GM23338 (cell line): ENCODE data around the gene SCCPDH. TPM values are rescaled to one million over a fixed set of nuclear protein-coding genes. Genes with fewer than 3 reads are reported as not detected.

ENCODE experiments used
- ATAC-seq: fragments of 200-7000 bp; cut with Tn5 transposase; 3 replicates; pipeline ENCODE4 v1.9.1; 2020
- DNase-seq: peaks from one replicate; pipeline ENCODE4 v3.0.0-alpha.2; 2015; ENCODE audit warnings: low spot score
- H2AFZ ChIP-seq: fragments of 200-600 bp; sonication (generic); 2 replicates; pipeline ENCODE4 v1.8.0; 2016; ENCODE audit warnings: antibody characterized with exemption, mild to moderate bottlenecking, moderate library complexity
- H3F3A ChIP-seq: fragments of 200-600 bp; sonication (generic); replicated peaks from 2 replicates; pipeline ENCODE4 v1.8.0; 2017; ENCODE audit warnings: antibody characterized with exemption, mixed run types, low read depth
- H3K27ac ChIP-seq: fragments of 200-600 bp; sonication (generic); 2 replicates; pipeline ENCODE4 v1.6.1; 2016; ENCODE audit warnings: low read depth
- H3K27me3 ChIP-seq: fragments of 200-600 bp; sonication (generic); 2 replicates; pipeline ENCODE4 v1.8.0; 2016; ENCODE audit warnings: mild to moderate bottlenecking, mixed run types, moderate library complexity; ENCODE audit not compliant: insufficient read depth
- H3K36me3 ChIP-seq: fragments of 200-600 bp; sonication (generic); 2 replicates; pipeline ENCODE4 v1.8.0; 2016; ENCODE audit warnings: mild to moderate bottlenecking; ENCODE audit not compliant: insufficient read depth
- H3K4me1 ChIP-seq: fragments of 200-600 bp; sonication (generic); 2 replicates; pipeline ENCODE4 v1.8.0; 2016; ENCODE audit warnings: mild to moderate bottlenecking, moderate library complexity; ENCODE audit not compliant: insufficient read depth
- H3K4me2 ChIP-seq: fragments of 200-600 bp; sonication (generic); 2 replicates; pipeline ENCODE4 v1.7.1; 2017; ENCODE audit warnings: mixed run types
- H3K4me3 ChIP-seq: fragments of 200-600 bp; sonication (generic); 2 replicates; pipeline ENCODE4 v1.6.1; 2016; ENCODE audit warnings: mixed run types
- H3K79me2 ChIP-seq: fragments of 200-600 bp; sonication (generic); replicated peaks from 2 replicates; pipeline ENCODE4 v1.8.0; 2017; ENCODE audit warnings: mild to moderate bottlenecking; ENCODE audit not compliant: insufficient read depth
- H3K9me2 ChIP-seq: fragments of 200-600 bp; sonication (generic); 2 replicates; pipeline ENCODE4 v1.8.0; 2017; ENCODE audit not compliant: insufficient read depth
- H4K20me1 ChIP-seq: fragments of 200-600 bp; sonication (generic); replicated peaks from 2 replicates; pipeline ENCODE4 v1.8.0; 2017; ENCODE audit warnings: mild to moderate bottlenecking; ENCODE audit not compliant: insufficient read depth
- H3K27ac Mint-ChIP-seq: 2 replicates; pipeline ENCODE4 v1.8.0; 2020; ENCODE audit warnings: inconsistent platforms, mild to moderate bottlenecking, moderate library complexity, mixed read lengths
- H3K27me3 Mint-ChIP-seq: 3 replicates; pipeline ENCODE4 v1.8.0; 2022; ENCODE audit warnings: low read depth, mild to moderate bottlenecking, moderate library complexity, mixed read lengths, inconsistent platforms; ENCODE audit not compliant: insufficient read depth, poor library complexity
- H3K36me3 Mint-ChIP-seq: 3 replicates; pipeline ENCODE4 v1.8.0; 2021; ENCODE audit warnings: low read depth, mild to moderate bottlenecking, inconsistent platforms, moderate library complexity, mixed read lengths
- H3K4me1 Mint-ChIP-seq: 3 replicates; pipeline ENCODE4 v1.8.0; 2020; ENCODE audit warnings: mild to moderate bottlenecking, inconsistent platforms, mixed read lengths
- H3K4me3 Mint-ChIP-seq: 3 replicates; pipeline ENCODE4 v1.8.0; 2021; ENCODE audit warnings: moderate library complexity, mild to moderate bottlenecking, inconsistent platforms, mixed read lengths
- H3K9me3 Mint-ChIP-seq: 3 replicates; pipeline ENCODE4 v1.8.0; 2020; ENCODE audit warnings: moderate library complexity, mild to moderate bottlenecking, inconsistent platforms, mixed read lengths
- CREB1 ChIP-seq: fragments of 250-450 bp; sonication (Bioruptor Pico); IDR thresholded peaks from 2 replicates; pipeline ENCODE4 v1.5.0; 2020; ENCODE audit warnings: low read depth, mild to moderate bottlenecking, moderate library complexity
- EZH2 ChIP-seq: fragments of 200-600 bp; sonication (generic); IDR thresholded peaks from one replicate; pipeline ENCODE4 v1.8.0; 2017; ENCODE audit warnings: antibody characterized with exemption, mild to moderate bottlenecking, low read depth; ENCODE audit not compliant: unreplicated experiment
- EZH2phosphoT487 ChIP-seq: fragments of 200-600 bp; sonication (generic); IDR thresholded peaks from one replicate; pipeline ENCODE4 v1.8.1; 2018; ENCODE audit warnings: antibody characterized with exemption; ENCODE audit not compliant: unreplicated experiment
- JUNB ChIP-seq: IDR thresholded peaks from one replicate; pipeline ENCODE4 v1.6.1; 2016; ENCODE audit warnings: antibody characterized with exemption; ENCODE audit not compliant: unreplicated experiment
- NANOG ChIP-seq: IDR thresholded peaks from 2 replicates; pipeline ENCODE4 v1.6.1; 2016; ENCODE audit warnings: antibody characterized with exemption, borderline replicate concordance
- POLR2AphosphoS5 ChIP-seq: IDR thresholded peaks from 2 replicates; pipeline ENCODE4 v1.6.1; 2016; ENCODE audit warnings: antibody characterized with exemption, low read depth
- STAT1 ChIP-seq: IDR thresholded peaks from one replicate; pipeline ENCODE4 v1.6.1; 2016; ENCODE audit warnings: antibody characterized with exemption; ENCODE audit not compliant: unreplicated experiment
- ZNF114 ChIP-seq: fragments of 250-450 bp; sonication (Bioruptor Pico); IDR thresholded peaks from 2 replicates; pipeline ENCODE4 v1.5.0; 2020; ENCODE audit warnings: mild to moderate bottlenecking, moderate library complexity
- ZNF331 ChIP-seq: fragments of 250-450 bp; sonication (Bioruptor Pico); IDR thresholded peaks from 2 replicates; pipeline ENCODE4 v1.5.0; 2020; ENCODE audit warnings: low read depth, mild to moderate bottlenecking, moderate library complexity
- polyA plus RNA-seq: library from polyadenylated mRNA; unstranded; fragments of >200 nt; fragmentation: Nextera tagmentation; extraction: Ambion mirVana; gene quantifications from 2 replicates; pipeline ENCODE4 v1.2.1, GENCODE V29; 2016
- total RNA-seq: library from RNA; depleted of rRNA; stranded (reverse); fragments of >200 nt; shearing (Covaris generic); gene quantifications from 2 replicates; pipeline ENCODE4 v1.2.3, GENCODE V29; 2014
- TF ChIP-seq, protein P1 (sequence below): IDR thresholded peaks from 2 replicates; pipeline ENCODE4 v1.6.1; 2016; ENCODE audit warnings: antibody characterized with exemption
- TF ChIP-seq, protein P2 (sequence below), 2 experiments: fragments of 200-600 bp in 1 of 2; sonication (generic) in 1 of 2; conservative IDR thresholded peaks; 2 replicates each; pipeline versions ENCODE4 v1.5.1 to v1.6.1; 2016 to 2017; ENCODE audit warnings: antibody characterized with exemption in 2 of 2, low read depth in 2 of 2, mild to moderate bottlenecking in 2 of 2, moderate library complexity in 1 of 2
- TF ChIP-seq, protein P3 (sequence below): fragments of 250-450 bp; sonication (Bioruptor Pico); IDR thresholded peaks from 2 replicates; pipeline ENCODE4 v1.5.0; 2020; ENCODE audit warnings: mild to moderate bottlenecking, moderate library complexity

Gene SCCPDH
- total and polyA plus RNA-seq, 2 experiments from 2014 or later, result 14.4 to 18.8 TPM

DNA sequence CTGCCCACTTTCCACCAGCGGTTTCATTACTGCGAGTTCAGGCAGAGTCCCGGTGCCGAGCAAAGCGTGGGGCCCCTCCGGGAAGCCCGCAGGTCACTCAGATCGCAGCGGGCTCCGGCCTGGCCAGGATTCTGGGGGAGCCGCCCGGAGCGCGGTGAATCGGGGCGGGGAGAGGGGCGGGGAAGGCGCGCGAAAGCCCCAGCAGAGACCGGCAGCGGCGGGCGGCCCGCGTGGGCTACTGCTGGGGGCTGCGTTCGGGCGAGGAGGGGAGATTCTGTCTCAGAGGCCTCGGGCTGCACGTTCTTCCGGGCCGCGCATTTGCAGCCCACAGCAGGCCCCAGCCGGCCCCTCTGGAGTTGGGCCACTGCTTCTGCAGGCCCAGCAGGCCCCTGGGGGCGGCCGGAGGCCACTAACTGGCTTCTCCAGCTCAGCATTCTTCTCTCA is 64.7 kb downstream of the SCCPDH start (continued):
- TF ChIP-seq, protein P1, sequence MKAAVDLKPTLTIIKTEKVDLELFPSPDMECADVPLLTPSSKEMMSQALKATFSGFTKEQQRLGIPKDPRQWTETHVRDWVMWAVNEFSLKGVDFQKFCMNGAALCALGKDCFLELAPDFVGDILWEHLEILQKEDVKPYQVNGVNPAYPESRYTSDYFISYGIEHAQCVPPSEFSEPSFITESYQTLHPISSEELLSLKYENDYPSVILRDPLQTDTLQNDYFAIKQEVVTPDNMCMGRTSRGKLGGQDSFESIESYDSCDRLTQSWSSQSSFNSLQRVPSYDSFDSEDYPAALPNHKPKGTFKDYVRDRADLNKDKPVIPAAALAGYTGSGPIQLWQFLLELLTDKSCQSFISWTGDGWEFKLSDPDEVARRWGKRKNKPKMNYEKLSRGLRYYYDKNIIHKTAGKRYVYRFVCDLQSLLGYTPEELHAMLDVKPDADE, result no peak
- no peak for TF ChIP-seq STAT1
- no peak for TF ChIP-seq CREB1 (CRISPR knock-in tag)
- TF ChIP-seq, protein P2, sequence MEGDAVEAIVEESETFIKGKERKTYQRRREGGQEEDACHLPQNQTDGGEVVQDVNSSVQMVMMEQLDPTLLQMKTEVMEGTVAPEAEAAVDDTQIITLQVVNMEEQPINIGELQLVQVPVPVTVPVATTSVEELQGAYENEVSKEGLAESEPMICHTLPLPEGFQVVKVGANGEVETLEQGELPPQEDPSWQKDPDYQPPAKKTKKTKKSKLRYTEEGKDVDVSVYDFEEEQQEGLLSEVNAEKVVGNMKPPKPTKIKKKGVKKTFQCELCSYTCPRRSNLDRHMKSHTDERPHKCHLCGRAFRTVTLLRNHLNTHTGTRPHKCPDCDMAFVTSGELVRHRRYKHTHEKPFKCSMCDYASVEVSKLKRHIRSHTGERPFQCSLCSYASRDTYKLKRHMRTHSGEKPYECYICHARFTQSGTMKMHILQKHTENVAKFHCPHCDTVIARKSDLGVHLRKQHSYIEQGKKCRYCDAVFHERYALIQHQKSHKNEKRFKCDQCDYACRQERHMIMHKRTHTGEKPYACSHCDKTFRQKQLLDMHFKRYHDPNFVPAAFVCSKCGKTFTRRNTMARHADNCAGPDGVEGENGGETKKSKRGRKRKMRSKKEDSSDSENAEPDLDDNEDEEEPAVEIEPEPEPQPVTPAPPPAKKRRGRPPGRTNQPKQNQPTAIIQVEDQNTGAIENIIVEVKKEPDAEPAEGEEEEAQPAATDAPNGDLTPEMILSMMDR (conservative IDR thresholded peaks at IDR 0.05; ENCODE audit: low read depth in 2 of 2), result no peak
- TF ChIP-seq ZNF331, result no peak
- TF ChIP-seq POLR2AphosphoS5, result no peak
- TF ChIP-seq EZH2phosphoT487, result no peak
- TF ChIP-seq ZNF114 (CRISPR knock-in tag), result no peak
- no peak for TF ChIP-seq EZH2
- TF ChIP-seq NANOG, result no peak
- no peak for TF ChIP-seq JUNB

DNA sequence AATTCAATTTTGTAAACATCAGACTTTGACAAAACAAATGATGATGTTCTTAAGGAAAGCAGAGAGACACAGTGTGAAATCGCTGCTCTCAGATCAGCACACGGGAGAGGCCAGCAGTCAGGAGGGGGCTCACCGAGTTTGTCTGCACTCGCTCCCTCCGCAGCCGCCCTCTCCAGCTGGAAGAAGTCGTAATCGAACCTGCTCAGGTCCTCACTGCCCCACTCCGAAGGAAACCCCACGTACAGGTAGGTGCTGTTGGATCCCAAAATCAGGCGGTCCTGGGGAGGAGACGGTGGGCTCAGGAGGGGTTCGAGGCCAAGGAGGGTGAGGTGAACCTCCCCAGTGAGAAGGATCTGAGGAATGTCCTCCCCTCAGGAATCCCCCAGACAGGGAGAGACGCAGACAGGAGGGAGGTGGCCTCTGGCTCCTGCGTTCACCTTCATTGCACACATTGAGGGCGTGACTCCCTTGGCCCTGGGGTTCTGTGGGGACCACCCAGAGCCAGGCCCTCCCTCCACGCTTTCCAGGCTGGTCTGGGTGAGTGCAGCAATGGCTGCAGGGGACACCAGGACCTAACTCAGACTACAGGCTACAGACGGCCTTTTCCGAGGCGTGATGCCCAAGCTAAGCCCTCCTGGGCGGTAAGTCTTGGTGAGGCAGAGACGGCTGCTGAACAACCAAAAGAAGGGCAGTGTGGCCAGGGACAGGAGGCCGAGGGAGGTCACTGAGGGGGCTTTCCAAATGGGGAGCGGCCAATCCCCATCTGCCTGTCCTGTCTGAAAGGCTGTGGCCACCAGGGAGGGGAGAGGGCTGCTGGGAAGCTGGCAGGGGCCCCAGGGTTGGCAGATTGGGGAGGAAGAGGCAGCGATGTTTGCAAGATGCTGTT is 65.5 kb downstream of the SCCPDH start:
- Mint-ChIP-seq H3K27ac (no peak overlapping the region), H3K4me1 (peaks cover 36% of the 10 kb centered on the region), H3K4me3 (peak overlapping the region; percentile 32; the same call in 2 of the 3 replicates), H3K27me3 (peaks cover 39% of the 10 kb centered on the region), H3K9me3 (peaks cover 20% of the 10 kb centered on the region), H3K36me3 (peaks cover 18% of the 10 kb centered on the region)
- Histone ChIP-seq H3F3A (0 out of 2 replicates have a peak, but pooled peaks cover under 1% of the 10 kb centered on the region), H3K79me2 (no peaks in the 10 kb centered on the region), H3K36me3 (no peaks in the 10 kb centered on the region), H4K20me1 (no peaks in the 10 kb centered on the region), H3K4me3 (peak overlapping the region; percentile 38; the same call in 1 of the 2 replicates), H3K27ac (no peak overlapping the region), H3K4me1 (peaks cover 11% of the 10 kb centered on the region), H3K9me2 (no peaks in the 10 kb centered on the region), H3K4me2 (peak overlapping the region; percentile 61), H3K27me3 (no peaks in the 10 kb centered on the region), H2AFZ (peak overlapping the region; percentile 99)
- DNase-seq, result no peak
- ATAC-seq, result peak; percentile 34
- TF ChIP-seq EZH2phosphoT487 (no peak), ZNF331 (no peak), POLR2AphosphoS5 (no peak), JUNB (no peak), EZH2 (no peak), CREB1 (CRISPR knock-in tag) (no peak)
- TF ChIP-seq, protein P2 (conservative IDR thresholded peaks at IDR 0.05; ENCODE audit: low read depth in 2 of 2), result no peak
- TF ChIP-seq, protein P3, sequence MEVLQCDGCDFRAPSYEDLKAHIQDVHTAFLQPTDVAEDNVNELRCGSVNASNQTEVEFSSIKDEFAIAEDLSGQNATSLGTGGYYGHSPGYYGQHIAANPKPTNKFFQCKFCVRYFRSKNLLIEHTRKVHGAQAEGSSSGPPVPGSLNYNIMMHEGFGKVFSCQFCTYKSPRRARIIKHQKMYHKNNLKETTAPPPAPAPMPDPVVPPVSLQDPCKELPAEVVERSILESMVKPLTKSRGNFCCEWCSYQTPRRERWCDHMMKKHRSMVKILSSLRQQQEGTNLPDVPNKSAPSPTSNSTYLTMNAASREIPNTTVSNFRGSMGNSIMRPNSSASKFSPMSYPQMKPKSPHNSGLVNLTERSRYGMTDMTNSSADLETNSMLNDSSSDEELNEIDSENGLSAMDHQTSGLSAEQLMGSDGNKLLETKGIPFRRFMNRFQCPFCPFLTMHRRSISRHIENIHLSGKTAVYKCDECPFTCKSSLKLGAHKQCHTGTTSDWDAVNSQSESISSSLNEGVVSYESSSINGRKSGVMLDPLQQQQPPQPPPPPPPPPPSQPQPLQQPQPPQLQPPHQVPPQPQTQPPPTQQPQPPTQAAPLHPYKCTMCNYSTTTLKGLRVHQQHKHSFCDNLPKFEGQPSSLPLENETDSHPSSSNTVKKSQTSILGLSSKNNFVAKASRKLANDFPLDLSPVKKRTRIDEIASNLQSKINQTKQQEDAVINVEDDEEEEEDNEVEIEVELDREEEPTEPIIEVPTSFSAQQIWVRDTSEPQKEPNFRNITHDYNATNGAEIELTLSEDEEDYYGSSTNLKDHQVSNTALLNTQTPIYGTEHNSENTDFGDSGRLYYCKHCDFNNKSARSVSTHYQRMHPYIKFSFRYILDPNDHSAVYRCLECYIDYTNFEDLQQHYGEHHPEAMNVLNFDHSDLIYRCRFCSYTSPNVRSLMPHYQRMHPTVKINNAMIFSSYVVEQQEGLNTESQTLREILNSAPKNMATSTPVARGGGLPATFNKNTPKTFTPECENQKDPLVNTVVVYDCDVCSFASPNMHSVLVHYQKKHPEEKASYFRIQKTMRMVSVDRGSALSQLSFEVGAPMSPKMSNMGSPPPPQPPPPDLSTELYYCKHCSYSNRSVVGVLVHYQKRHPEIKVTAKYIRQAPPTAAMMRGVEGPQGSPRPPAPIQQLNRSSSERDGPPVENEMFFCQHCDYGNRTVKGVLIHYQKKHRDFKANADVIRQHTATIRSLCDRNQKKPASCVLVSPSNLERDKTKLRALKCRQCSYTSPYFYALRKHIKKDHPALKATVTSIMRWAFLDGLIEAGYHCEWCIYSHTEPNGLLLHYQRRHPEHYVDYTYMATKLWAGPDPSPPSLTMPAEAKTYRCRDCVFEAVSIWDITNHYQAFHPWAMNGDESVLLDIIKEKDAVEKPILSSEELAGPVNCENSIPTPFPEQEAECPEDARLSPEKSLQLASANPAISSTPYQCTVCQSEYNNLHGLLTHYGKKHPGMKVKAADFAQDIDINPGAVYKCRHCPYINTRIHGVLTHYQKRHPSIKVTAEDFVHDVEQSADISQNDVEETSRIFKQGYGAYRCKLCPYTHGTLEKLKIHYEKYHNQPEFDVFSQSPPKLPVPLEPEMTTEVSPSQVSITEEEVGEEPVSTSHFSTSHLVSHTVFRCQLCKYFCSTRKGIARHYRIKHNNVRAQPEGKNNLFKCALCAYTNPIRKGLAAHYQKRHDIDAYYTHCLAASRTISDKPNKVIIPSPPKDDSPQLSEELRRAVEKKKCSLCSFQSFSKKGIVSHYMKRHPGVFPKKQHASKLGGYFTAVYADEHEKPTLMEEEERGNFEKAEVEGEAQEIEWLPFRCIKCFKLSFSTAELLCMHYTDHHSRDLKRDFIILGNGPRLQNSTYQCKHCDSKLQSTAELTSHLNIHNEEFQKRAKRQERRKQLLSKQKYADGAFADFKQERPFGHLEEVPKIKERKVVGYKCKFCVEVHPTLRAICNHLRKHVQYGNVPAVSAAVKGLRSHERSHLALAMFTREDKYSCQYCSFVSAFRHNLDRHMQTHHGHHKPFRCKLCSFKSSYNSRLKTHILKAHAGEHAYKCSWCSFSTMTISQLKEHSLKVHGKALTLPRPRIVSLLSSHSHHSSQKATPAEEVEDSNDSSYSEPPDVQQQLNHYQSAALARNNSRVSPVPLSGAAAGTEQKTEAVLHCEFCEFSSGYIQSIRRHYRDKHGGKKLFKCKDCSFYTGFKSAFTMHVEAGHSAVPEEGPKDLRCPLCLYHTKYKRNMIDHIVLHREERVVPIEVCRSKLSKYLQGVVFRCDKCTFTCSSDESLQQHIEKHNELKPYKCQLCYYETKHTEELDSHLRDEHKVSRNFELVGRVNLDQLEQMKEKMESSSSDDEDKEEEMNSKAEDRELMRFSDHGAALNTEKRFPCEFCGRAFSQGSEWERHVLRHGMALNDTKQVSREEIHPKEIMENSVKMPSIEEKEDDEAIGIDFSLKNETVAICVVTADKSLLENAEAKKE (CRISPR knock-in tag), result no peak
